ENCODE results near the gene NLRP1. TPM values are rescaled to one million over a fixed set of nuclear protein-coding genes. Genes with fewer than 3 reads are reported as not detected.

The NLRP1 gene
- total and polyA plus RNA-seq, 2 experiments from 2014 or later, result 42.9 to 64.8 TPM

DNA sequence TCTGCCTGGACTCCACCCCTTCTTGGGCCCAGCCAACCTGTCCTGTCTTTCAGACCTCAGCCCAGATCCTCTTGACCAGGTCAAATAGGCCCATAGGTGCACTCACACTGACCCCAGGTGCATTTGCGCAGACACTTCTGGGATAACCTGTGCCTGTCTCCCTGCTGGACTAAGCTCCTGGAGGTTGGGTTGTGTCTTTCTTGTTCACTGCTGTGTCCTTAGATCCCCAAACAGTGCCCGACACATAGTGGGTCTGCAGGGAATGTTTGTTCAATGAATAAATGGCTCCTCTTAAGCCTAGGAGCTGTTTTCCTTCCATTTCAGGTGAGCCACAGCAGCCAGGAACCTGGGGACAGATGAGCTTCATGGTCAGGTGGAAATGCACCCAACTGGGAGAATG, 48.9 kb downstream of the NLRP1 start:
- Histone ChIP-seq H3K4me2 (no peak overlapping the region), H3K9me2 (replicated peaks; ENCODE audit: insufficient read depth) (no peaks in the 10 kb centered on the region), H3K4me1 (ENCODE audit: insufficient read depth) (no peaks in the 10 kb centered on the region), H3K27ac (no peak overlapping the region), H4K20me1 (ENCODE audit: insufficient read depth, poor library complexity, severe bottlenecking) (no peaks in the 10 kb centered on the region), H3K79me2 (no peaks in the 10 kb centered on the region), H3K27me3 (no peaks in the 10 kb centered on the region), H3K4me3 (no peak overlapping the region), H3K36me3 (replicated peaks; ENCODE audit: insufficient read depth, low read depth) (no peaks in the 10 kb centered on the region), H2AFZ (no peak overlapping the region), H3K9me3 (ENCODE audit: low read depth) (no peaks in the 10 kb centered on the region)
- no peak for DNase-seq (ENCODE audit: low spot score)
- whole genome bisulfite sequencing (ENCODE audit: low lambda C conversion rate, missing lambda C conversion rate), result 92% methylated on average over 2 of the region's 2 CpGs
- TF ChIP-seq EZH2phosphoT487 (IDR thresholded peaks at IDR 0.05; ENCODE audit: low read depth, severe bottlenecking, unreplicated experiment) (no peak), EZH2 (IDR thresholded peaks at IDR 0.05; ENCODE audit: borderline replicate concordance) (no peak)
- TF ChIP-seq, protein P1, sequence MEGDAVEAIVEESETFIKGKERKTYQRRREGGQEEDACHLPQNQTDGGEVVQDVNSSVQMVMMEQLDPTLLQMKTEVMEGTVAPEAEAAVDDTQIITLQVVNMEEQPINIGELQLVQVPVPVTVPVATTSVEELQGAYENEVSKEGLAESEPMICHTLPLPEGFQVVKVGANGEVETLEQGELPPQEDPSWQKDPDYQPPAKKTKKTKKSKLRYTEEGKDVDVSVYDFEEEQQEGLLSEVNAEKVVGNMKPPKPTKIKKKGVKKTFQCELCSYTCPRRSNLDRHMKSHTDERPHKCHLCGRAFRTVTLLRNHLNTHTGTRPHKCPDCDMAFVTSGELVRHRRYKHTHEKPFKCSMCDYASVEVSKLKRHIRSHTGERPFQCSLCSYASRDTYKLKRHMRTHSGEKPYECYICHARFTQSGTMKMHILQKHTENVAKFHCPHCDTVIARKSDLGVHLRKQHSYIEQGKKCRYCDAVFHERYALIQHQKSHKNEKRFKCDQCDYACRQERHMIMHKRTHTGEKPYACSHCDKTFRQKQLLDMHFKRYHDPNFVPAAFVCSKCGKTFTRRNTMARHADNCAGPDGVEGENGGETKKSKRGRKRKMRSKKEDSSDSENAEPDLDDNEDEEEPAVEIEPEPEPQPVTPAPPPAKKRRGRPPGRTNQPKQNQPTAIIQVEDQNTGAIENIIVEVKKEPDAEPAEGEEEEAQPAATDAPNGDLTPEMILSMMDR (IDR thresholded peaks at IDR 0.05; ENCODE audit: poor library complexity), result no peak

DNA sequence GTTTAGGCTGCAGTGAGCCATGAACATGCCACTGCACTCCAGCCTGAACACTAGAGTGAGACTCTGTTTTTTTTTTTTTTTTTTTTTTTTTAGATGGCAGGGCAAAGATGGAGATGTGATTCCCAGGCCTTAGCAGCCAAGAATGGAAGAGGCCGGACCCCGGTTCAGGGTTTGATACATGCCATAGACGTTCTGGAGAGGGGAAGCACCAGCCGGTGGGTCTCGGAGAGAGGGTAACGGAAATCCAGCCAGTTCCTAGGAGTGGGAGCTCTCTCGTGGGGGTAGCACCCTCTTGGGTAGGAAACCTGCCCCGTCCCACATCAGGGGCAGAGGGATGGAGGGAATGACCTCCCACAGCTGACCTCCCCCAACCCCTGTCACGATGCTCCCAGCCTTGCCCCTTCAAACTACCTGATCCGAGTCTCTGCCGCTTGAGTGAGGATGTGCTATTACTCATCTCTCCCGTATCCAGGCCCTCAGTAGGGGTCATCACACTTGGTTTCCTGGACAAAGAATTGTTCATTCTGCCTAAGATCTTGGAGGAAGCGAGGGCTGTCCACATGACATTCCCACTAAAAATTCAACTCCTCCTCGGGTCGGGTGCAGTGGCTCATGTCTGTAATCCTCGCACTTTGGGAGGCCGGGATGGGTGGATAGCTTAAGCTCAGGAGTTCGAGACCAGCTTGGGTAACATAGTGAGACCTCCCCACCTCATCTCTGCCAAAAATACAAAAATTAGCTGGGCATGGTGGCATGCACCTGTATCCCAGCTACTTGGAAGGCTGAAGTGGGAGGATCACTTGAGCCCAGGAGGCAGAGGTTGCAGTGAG, 50.6 kb downstream of the NLRP1 start:
- no peak overlapping the region for H2AFZ ChIP-seq
- no peak overlapping the region for H3K4me3 ChIP-seq
- no peak overlapping the region for H3K27ac ChIP-seq
- H3K27me3 ChIP-seq, result no peaks in the 10 kb centered on the region
- no peaks in the 10 kb centered on the region for H3K79me2 ChIP-seq
- H3K4me2 ChIP-seq, result no peak overlapping the region
- no peaks in the 10 kb centered on the region for H3K9me2 ChIP-seq (replicated peaks; ENCODE audit: insufficient read depth)
- TF ChIP-seq EZH2 (IDR thresholded peaks at IDR 0.05; ENCODE audit: borderline replicate concordance) (no peak), EZH2phosphoT487 (IDR thresholded peaks at IDR 0.05; ENCODE audit: low read depth, severe bottlenecking, unreplicated experiment) (no peak)
- TF ChIP-seq, protein P1 (IDR thresholded peaks at IDR 0.05; ENCODE audit: poor library complexity), result no peak
- DNase-seq (ENCODE audit: low spot score), result no peak
- WGBS (ENCODE audit: low lambda C conversion rate, missing lambda C conversion rate), result 86% methylated on average over 18 of the region's 18 CpGs
- H4K20me1 ChIP-seq (ENCODE audit: insufficient read depth, poor library complexity, severe bottlenecking), result no peaks in the 10 kb centered on the region
- H3K36me3 ChIP-seq (replicated peaks; ENCODE audit: insufficient read depth, low read depth), result no peaks in the 10 kb centered on the region
- H3K9me3 ChIP-seq (ENCODE audit: low read depth), result no peaks in the 10 kb centered on the region
- H3K4me1 ChIP-seq (ENCODE audit: insufficient read depth), result no peaks in the 10 kb centered on the region

DNA sequence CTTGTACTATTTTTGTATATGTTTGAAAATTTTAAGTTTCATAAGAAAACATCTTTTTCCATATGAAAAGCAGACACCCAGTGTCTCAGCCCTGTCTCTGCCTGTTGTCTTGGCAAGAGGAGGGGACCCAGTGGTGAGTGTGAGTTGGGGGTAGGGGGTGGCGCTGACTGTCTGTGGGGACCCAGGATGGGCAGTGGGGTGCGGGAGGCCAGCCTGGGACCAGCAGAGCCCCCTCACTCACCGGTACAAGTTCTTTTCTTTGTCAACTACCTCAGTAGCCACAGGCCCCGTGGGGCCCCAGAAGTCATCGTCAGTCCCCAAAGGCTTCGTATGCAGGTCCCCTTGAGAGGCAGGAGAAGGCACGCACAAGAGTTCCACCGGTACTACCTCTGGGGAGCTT, 51.7 kb downstream of the NLRP1 start:
- 80% methylated on average over 7 of the region's 8 CpGs for WGBS (ENCODE audit: low lambda C conversion rate, missing lambda C conversion rate)
- Histone ChIP-seq H3K9me2 (replicated peaks; ENCODE audit: insufficient read depth) (no peaks in the 10 kb centered on the region), H3K4me2 (no peak overlapping the region), H4K20me1 (ENCODE audit: insufficient read depth, poor library complexity, severe bottlenecking) (no peaks in the 10 kb centered on the region), H3K27me3 (no peaks in the 10 kb centered on the region), H3K4me3 (no peak overlapping the region), H3K36me3 (replicated peaks; ENCODE audit: insufficient read depth, low read depth) (no peaks in the 10 kb centered on the region), H3K9me3 (ENCODE audit: low read depth) (no peaks in the 10 kb centered on the region), H3K79me2 (no peaks in the 10 kb centered on the region), H3K27ac (no peak overlapping the region), H3K4me1 (ENCODE audit: insufficient read depth) (no peaks in the 10 kb centered on the region), H2AFZ (no peak overlapping the region)
- TF ChIP-seq EZH2 (IDR thresholded peaks at IDR 0.05; ENCODE audit: borderline replicate concordance), result no peak
- TF ChIP-seq EZH2phosphoT487 (IDR thresholded peaks at IDR 0.05; ENCODE audit: low read depth, severe bottlenecking, unreplicated experiment), result no peak
- TF ChIP-seq, protein P1 (IDR thresholded peaks at IDR 0.05; ENCODE audit: poor library complexity), result no peak
- DNase-seq (ENCODE audit: low spot score), result no peak
